Loucy (cell line): ENCODE results near the gene PTCHD1.

ENCODE experiments used
- EZH2phosphoT487 ChIP-seq: fragments of 200-600 bp; IDR thresholded peaks from 2 replicates; pipeline ENCODE4 v1.6.1; 2018; ENCODE audit warnings: antibody characterized with exemption, mild to moderate bottlenecking, moderate library complexity, borderline replicate concordance
- TF ChIP-seq, protein P1 (sequence below): fragments of 200-600 bp; sonication (generic); conservative IDR thresholded peaks from 2 replicates; pipeline ENCODE4 v1.5.1; 2014; ENCODE audit warnings: mild to moderate bottlenecking, antibody characterized with exemption, low read length

DNA sequence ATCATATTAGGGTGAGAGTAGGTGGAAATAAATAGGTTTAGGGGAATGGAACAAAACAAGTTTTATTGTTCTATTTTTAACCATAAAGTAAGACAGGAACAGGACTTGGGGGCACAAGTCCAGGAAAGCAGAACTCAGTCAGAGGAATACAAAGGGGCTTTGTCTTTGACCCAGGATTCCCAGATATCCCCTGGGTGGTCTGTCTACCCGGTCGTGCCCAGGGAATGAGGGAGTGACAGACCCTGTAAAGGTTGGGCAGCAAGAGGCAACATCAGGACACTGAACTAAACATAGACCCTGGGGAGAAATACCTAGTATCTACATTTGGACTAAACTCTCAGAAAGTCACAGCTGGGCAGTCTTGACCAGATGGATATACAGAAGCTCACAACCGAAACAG lies 50.6 kb downstream of the PTCHD1 start:
- TF ChIP-seq, protein P1, sequence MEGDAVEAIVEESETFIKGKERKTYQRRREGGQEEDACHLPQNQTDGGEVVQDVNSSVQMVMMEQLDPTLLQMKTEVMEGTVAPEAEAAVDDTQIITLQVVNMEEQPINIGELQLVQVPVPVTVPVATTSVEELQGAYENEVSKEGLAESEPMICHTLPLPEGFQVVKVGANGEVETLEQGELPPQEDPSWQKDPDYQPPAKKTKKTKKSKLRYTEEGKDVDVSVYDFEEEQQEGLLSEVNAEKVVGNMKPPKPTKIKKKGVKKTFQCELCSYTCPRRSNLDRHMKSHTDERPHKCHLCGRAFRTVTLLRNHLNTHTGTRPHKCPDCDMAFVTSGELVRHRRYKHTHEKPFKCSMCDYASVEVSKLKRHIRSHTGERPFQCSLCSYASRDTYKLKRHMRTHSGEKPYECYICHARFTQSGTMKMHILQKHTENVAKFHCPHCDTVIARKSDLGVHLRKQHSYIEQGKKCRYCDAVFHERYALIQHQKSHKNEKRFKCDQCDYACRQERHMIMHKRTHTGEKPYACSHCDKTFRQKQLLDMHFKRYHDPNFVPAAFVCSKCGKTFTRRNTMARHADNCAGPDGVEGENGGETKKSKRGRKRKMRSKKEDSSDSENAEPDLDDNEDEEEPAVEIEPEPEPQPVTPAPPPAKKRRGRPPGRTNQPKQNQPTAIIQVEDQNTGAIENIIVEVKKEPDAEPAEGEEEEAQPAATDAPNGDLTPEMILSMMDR: no peak
- TF ChIP-seq EZH2phosphoT487: no peak
